AG09309 (cell line): Measurements from ENCODE around the gene ZSCAN2.

Experiments used
- DNase-seq: peaks from one replicate; pipeline ENCODE4 v3.0.0-alpha.2; 2010; ENCODE audit warnings: low read depth
- H3K4me3 ChIP-seq: 2 replicates; pipeline ENCODE4 v1.5.1; 2011; ENCODE audit warnings: mild to moderate bottlenecking, low read depth, low read length, moderate library complexity; ENCODE audit not compliant: control insufficient read depth
- CTCF ChIP-seq: IDR thresholded peaks from 2 replicates; pipeline ENCODE4 v1.5.1; 2011; ENCODE audit warnings: mild to moderate bottlenecking, low read depth, low read length, inconsistent platforms; ENCODE audit not compliant: insufficient read depth, control insufficient read depth; ENCODE audit errors: missing control alignments

The ZSCAN2 gene

GRCh38 chr15:84595660-84596059 is 5.1 kb upstream of the ZSCAN2 start:
- no peak for TF ChIP-seq CTCF
- H3K4me3 ChIP-seq = no peak overlapping the region
- DNase-seq = no peak

GRCh38 chr15:84597296-84597695 is 3.5 kb upstream of the ZSCAN2 start:
- H3K4me3 ChIP-seq = no peak overlapping the region
- no peak for TF ChIP-seq CTCF
- DNase-seq = no peak

- no peak for DNase-seq
- H3K4me3 ChIP-seq = no peak overlapping the region
- no peak for TF ChIP-seq CTCF
Measured at GRCh38 chr15:84598250-84598649, 2.6 kb upstream of the ZSCAN2 start.

GRCh38 chr15:84598993-84599392 is 1.8 kb upstream of the ZSCAN2 start:
- DNase-seq = no peak
- TF ChIP-seq CTCF = peak; percentile 70
- H3K4me3 ChIP-seq = no peak overlapping the region

- DNase-seq = no peak
- no peak for TF ChIP-seq CTCF
- peak overlapping the region; percentile 81; the same call in 1 of the 2 replicates for H3K4me3 ChIP-seq
Measured at GRCh38 chr15:84599906-84600305, 903 bp upstream of the ZSCAN2 start.

- DNase-seq = no peak
- TF ChIP-seq CTCF = no peak
- peak overlapping the region; percentile 81 for H3K4me3 ChIP-seq
Measured at GRCh38 chr15:84600331-84600686, 500 bp upstream of the ZSCAN2 start.

GRCh38 chr15:84601555-84601838 is 688 bp downstream of the ZSCAN2 start:
- peak overlapping the region; percentile 81 for H3K4me3 ChIP-seq
- no peak for DNase-seq

More at GRCh38 chr15:84601555-84601838, 688 bp downstream of the ZSCAN2 start:
- TF ChIP-seq CTCF = no peak
